GM10847 (cell line): ENCODE results near the gene ATP2B3.

Source experiments
- POLR2A ChIP-seq: IDR thresholded peaks from 2 replicates; pipeline ENCODE4 v1.6.1; 2011; ENCODE audit not compliant: insufficient read length; ENCODE audit errors: extremely low read depth

ATP2B3 gene

DNA sequence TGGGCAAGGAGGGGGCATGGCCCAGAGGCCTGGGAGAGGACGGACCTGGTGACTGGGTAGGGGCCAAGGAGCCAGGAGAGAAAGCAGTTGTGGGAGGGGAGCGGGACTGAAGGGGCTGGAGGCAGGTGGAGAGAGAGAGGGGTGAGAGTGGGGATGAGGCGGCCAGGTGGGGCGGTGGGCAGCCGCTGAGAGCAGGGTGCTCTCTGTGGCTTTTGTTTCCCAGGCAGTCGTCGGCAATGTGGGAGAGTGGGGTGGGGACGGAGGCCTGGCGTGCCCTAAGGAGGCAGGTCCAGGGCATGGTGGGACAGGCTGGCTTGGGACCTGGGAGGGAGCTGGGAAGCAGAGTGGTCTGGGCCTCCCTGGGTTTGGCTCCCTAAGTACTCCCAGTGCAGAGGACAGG is 3.2 kb upstream of the ATP2B3 start:
- no peak for TF ChIP-seq POLR2A

DNA sequence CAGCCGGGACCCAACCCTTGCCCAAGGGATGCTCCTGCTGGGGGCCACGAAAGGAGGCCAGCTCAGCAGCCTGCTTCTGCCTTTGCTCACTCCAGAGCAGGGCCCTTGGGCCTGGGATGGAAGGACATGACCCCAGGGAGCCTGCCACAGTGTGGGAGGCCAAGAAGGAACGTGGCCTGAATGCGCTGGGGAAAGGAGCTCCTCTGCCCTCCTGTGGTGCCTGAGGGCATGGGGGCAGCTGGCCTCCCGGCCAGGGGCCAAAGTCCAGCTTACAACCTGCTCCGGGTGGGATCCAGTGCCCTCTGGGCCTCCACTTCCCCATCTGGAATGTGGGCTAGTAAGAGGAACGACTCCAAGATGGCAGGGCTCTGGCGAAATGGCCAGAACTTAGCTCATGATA is 2.0 kb upstream of the ATP2B3 start:
- no peak for TF ChIP-seq POLR2A

DNA sequence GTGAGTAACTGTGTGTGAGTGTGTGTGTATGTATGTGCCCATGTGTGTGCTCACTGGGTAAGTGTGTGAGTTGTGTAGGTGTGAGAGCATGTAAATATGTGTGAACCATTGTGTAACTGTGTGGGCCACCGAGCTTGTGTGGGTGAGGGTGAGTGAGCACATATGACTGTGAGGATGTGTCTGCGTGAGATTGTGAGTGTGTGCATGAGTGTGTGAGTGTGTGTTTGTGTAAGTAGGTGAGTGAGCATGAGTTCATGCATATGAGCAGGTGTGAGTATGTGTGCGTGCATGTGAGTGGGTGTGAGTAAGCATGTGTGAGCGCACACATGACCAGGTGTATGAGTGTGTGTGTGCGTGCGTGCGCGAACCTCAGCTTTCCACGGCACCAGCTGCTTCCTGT is 1.4 kb upstream of the ATP2B3 start:
- no peak for TF ChIP-seq POLR2A

DNA sequence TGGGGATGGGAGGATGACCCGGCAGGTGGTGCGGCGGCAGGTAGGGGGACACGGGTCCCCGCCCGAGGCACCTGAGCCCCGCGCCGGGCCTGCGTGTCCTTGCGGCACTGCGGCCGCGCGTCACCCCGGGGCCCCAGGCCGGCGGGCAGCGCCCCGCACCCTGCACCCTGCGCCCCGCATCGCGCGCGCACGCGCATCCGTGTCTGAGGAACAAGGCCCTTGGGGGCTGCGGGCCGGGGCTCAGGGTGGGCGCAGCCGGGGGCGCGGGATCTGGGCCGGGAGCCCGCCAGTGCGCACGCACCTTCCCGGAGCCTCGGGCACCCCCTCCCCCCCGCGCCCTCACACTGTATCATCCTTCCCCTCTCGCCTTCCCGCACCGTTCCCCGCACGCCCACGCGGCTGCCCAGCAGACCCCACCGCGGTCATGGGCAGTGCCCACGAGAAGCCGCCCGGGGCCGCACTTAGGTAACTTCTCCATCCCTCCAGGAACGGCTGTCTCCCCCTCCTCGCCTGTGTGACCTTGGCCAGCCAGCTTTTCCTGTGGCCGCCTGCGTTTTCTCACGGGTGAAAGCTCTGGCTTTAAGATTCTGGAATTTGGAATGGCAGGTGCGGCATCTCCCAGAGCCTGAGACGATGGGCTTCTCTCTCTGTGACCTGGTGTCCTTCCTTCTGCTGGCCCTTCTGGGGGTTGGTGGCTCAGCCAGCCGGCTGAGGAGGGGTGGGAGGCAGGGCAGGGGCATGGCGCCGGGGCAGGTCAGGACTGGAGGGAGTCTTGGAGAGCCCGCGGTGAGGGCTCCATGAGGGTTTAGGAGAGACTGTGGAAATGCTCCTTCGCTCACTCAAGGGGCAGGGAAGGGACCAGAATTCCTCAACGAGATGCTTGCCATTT is 748 bp downstream of the ATP2B3 start:
- TF ChIP-seq POLR2A: no peak

DNA sequence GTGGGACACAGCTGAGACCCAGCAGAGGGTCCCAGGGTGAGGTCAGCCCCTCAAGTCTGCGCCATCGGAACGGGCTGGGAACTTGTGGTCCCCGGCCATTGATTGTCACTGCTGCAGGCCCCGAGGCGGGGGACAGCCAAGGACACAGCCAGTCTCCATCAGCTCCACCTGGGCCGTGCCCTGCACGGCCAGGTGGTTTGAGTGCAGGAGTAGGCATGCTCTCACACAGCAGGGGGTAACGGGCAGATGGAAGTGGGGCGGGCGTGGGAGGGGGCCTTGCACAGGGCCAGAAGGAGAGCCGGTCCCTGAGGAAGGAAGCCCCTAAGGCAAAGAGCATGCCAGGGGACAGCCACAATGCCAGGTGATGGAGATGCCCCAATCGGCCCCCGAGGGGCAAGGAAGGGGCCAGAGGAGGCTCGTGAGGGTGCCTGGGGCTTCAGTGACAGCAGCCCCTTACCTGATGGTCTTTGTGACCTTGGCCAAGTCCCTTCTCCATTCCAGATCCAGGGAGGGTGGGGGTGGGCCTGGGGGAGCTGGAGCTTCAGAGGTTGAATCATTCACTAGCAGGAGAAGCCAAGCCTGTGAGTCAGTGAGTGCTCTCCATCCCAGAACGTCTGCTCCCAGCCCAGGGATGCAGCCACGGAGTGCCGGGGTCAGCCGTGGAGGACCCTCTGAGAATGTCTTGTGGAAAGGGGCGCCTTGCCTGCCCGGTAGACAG is 2.3 kb downstream of the ATP2B3 start:
- no peak for TF ChIP-seq POLR2A

DNA sequence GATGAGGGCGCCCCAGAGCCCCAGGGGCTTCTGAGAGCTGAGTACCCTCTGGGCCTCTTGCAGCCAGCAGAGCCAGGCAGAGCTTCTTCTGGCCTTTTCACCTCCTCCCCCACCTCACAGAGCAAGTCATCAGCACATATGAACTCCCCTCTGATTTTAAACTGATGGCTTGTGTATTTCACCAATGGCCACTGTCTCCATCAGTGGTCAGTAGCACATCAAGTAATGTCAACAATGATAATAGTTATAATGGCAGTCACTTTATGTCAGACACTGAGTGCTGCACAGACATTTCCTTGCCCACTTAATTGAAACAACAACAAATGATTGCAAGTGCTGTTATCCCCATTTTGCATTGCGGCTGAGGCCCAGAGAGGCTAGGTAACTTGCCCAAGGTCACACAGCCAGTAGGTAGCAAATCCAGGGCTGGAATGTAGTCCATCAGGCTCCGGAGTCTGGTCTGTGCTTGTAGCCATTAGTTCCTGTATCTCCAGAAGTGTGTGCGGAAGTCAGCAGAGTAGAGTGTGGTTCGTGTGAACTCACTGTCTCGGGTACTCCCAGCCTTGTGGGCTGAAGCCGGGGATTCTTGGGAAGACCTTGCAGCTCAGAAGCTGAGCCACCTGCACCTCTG is 3.0 kb downstream of the ATP2B3 start:
- TF ChIP-seq POLR2A: no peak

DNA sequence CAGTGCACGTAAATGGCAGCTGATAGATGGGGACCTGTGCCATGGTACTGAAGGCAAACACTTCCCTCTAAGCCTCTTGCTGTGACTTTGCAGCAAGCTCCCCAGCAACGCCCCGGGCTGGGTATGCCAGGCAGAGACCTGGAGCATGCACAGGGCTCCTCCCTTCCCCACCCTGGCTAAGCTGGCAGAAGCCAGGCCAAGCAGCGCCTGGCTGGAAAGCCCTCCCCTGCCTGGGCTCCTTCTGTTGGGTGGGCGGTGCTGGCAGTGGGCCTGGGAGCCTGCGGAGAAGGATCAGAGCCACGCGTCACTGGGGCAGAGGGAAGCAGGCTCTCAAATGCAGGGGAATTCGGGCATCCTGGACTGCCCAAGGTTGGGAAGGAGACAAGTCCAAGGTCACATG is 3.6 kb downstream of the ATP2B3 start:
- no peak for TF ChIP-seq POLR2A

DNA sequence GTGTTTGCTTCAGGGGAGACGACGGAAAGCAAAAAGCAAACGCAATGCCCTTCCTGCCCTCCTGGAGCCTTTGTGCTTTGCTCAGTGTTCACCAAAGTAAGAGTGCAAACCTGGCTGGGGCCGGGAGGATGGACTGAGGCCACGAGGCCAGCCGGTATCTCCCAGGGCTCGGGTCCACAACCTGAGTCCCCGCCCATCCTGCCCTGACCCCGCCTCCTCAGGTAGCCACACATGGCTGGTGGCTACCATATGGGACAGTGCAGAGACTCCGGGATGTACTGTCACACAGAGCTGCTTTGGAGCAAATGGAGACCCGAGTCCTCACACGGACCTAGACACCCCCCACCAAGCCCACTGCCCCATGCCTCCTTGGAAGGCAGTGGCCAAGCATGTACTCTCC is 4.8 kb downstream of the ATP2B3 start:
- TF ChIP-seq POLR2A: no peak

DNA sequence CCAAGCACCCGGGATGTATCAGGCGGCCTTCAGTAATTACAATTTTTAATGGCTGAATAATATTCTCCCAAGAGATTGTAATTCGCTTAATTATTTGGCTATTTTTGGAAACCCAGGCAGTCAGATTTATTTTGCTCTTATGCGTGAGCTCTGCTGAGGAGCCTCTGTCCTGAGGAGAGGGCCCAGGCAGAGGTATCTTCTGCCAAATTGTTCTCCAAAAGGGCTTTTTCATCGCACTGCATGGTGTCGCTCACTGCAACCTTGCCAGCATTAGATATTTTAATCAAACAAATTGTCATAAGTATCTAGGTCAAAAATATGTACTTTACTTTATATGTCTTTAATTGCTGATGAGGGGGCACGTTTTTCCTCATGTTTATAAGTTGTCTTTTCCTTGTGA is 5.8 kb downstream of the ATP2B3 start:
- no peak for TF ChIP-seq POLR2A

DNA sequence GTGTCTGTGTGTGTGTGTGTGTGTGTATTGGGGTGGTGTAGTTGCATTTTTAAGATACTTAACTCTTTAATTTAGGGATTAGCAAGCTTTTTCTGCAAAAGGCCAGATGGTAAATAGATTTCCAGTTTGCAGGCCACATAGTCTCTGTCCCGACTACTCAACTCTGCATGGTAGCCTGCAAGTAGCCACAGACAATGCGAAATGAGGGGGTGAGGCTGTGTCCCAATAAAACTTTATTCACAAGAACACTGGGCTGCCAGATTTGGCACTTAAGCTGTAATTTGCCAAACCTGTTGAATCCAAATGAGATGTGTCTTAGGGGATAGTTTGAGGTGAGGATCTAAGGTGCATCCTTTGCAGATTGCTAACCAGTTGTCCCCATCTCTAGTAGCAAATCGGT is 6.8 kb downstream of the ATP2B3 start:
- TF ChIP-seq POLR2A: no peak

DNA sequence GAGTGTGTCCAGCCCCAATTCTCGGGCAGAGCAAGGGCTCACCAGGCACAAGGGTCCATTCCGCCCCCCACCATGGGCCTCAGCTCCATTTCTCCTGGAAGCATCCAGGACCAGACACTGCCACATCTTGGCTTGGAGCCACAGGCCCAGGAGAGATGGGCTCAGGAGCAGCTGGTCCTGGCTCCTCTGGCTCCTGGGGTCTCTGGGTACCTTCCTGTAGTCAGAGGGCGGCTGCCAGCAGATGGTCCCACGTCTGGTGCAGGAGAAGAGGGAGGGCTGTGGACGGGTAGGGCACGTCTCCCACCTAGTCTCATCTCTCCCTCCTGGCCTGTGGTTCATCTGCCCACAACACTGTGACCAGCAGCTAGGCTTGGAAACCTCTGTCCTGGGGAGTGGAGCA is 8.0 kb downstream of the ATP2B3 start:
- TF ChIP-seq POLR2A: no peak

DNA sequence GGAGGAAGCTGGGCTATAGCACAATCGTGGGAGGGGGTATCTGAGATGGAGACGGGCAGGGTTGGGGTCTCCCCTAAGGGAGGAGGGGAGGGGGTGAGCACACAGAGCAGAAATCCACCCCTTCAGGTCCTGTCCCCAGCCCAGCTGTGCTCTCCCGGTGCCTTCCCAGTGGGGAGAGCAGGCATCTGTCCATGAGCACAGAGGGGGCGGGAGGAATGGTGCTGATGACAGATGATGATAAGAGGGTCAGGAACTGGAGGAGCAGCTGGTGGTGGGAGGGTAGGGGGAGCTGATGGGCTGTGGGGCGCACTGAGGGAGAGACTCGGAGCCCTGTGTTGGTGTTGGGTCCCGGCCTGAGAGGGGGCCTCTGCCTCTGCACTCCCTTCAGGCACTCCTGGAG is 8.6 kb downstream of the ATP2B3 start:
- TF ChIP-seq POLR2A: no peak

DNA sequence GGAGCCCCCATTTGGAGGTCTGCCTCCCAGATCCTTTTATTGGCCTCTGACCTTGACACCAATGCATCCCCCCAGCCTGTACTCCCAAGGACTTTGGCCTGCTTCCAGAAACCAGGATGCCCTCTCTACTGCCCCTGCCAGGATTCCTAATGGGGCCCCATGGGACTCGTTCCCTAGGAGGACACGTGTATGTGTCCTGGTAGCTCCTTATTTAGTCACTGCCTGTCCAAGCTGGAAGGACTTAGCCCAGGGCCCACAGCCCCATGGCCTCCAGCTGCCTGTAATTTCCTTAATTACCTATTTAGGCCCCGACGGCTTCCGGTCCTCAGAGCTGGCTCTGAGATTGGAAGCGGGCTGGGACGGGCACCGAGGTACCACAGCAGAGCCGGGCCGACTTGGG is 9.4 kb downstream of the ATP2B3 start:
- no peak for TF ChIP-seq POLR2A

DNA sequence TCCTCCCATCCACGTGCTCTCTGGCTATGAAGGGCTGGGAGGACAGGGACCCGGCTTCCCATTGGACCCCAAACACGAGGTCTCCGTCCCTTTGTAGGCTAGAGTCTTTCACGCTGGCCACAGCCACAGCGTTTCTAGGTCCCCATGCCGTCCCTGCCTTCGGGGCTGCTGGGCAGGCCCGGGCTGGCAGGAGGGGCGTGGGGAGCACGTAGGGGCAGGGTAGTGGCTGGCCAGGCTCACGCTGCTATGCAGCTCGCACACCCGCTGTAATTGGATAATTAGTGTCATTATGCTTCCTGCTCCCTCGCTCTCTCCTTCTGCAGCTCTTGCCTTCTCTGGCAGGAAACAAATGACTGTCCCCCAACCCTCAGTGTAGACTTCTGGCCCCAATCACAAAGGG is 9.8 kb downstream of the ATP2B3 start:
- TF ChIP-seq POLR2A: no peak

DNA sequence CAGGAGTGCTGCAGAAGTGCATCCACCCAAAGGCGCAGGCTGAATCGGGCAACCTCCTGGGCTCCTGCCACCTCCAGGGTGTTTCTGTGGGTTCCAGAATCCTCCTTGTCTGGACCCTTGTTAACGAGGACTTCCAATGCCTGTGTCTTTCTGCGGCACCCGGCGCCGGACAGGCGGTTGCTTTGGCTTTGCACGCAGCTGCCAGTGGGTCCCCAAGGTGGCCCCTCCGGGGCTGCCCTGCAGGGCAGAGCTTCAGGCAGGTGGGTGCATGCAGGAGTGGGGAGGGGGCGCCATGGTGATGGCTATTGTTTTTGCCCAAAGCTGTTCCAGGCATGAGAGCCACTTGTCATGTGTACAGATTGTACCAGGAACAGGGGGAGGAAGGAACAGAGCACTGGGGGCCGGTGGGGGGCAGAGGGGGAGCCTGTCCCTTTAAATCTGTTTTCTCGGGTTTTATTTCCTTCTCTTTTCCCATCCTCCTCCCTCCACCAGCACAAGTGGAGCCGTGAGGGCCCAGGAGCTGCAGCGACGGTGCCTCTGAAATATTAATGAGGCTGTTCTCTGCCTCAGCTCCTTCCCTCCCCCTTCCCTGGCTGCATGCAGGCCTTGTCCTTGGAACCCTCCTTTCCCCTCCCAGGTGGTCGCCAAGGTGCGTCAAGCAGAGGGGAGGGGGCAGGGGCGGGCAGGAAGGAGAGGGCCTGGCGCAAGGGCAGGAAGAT is 13.1 kb downstream of the ATP2B3 start:
- no peak for TF ChIP-seq POLR2A

DNA sequence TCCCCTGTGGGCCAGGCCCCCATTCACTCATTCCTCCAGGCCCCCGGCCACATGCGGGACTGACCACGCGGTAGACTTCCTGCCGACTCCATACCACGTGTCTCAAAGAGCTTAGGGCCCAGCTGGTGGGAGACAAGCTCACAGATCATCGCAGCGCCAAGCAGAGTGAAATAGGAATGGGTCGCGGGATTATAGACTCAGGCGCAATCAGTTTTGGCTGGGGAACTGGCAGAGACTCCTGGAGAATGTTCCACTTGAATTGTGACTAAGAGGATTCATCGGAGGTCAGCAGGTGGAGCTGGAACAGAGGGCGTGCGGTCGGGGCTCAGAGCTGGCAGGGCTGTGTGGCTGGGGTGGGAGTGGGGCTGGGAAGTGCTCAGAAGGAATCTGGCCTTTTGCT is 15.6 kb downstream of the ATP2B3 start:
- TF ChIP-seq POLR2A: no peak

DNA sequence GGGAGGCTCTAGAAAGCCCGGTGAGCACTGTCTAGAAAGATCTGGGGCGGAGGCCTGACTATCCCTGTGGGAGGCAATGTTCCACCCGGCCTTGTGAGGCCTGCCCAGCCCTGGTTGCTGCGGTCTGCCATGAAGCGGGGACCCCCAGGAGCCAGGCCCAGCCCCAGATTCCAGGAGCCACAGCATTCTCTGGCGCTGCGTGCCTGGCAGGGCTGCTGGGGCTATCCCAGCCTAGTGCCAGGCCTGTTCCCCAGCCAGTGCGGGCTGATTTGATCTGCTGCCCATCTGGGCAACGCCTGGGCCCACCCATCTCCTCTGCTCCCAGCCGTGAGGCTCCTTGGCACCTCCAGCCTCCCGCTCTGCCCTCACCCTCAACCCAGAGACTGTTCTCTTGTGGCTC is 19.6 kb downstream of the ATP2B3 start:
- TF ChIP-seq POLR2A: no peak
